Neural progenitor cell (in vitro differentiated cells): ENCODE results near the gene FERMT3.

Source experiments
- EZH2 ChIP-seq: fragments of 200-600 bp; sonication (generic); IDR thresholded peaks from 2 replicates; pipeline ENCODE4 v1.6.1; 2017; ENCODE audit warnings: antibody characterized with exemption, mild to moderate bottlenecking, moderate library complexity
- EZH2phosphoT487 ChIP-seq: fragments of 200-600 bp; sonication (generic); IDR thresholded peaks from 2 replicates; pipeline ENCODE4 v1.6.1; 2017; ENCODE audit warnings: antibody characterized with exemption
- TF ChIP-seq, protein P1 (sequence below): fragments of 200-600 bp; sonication (generic); IDR thresholded peaks from 2 replicates; pipeline ENCODE4 v1.5.1; 2017; ENCODE audit warnings: antibody characterized with exemption, mild to moderate bottlenecking

DNA sequence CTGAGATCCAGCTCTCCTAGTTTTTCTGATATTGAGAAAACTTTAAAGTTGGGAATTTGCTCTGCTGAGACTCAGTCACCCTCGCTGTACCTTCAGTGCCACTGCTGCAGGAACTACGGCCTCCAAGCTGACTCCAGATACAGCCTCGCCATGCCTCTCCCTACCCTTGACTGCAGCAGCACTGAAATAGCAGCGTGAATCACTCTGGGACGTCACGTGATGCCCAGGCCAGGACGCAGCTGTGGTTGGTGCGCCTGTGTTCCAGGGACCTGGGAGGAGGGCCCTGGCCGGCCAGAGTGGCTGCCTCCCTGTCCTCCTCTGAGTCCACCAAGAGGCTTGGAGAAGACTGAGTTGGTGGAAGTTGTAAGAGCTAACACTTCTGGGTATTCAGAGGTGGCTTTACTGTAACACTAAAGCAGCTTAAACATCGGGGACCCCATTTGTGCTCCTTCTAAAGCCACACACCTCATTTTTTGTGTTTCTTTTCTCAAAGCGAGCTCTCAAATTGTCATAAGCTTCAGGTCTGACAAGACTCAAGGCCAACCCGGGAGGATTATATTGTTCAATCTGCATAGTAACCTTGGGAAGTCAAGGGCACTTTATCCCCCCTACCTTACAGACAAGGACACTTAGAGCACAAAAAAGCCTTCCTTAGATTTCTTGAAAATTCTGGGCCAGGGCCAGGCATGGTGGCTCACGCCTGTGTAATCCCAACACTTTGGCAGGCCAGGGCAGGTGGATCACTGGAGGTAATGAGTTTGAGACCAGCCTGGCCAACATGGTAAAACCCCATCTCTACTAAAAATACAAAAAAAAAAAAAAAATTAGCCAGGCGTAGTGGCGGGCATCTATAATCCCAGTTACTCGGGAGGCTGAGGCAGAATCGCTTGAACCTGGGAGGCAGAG is 24.8 kb upstream of the FERMT3 start:
- TF ChIP-seq, protein P1, sequence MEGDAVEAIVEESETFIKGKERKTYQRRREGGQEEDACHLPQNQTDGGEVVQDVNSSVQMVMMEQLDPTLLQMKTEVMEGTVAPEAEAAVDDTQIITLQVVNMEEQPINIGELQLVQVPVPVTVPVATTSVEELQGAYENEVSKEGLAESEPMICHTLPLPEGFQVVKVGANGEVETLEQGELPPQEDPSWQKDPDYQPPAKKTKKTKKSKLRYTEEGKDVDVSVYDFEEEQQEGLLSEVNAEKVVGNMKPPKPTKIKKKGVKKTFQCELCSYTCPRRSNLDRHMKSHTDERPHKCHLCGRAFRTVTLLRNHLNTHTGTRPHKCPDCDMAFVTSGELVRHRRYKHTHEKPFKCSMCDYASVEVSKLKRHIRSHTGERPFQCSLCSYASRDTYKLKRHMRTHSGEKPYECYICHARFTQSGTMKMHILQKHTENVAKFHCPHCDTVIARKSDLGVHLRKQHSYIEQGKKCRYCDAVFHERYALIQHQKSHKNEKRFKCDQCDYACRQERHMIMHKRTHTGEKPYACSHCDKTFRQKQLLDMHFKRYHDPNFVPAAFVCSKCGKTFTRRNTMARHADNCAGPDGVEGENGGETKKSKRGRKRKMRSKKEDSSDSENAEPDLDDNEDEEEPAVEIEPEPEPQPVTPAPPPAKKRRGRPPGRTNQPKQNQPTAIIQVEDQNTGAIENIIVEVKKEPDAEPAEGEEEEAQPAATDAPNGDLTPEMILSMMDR, result no peak
- TF ChIP-seq EZH2, result no peak
- no peak for TF ChIP-seq EZH2phosphoT487
